ENCODE results near the gene TTYH3. TPM values are rescaled to one million over a fixed set of nuclear protein-coding genes. Genes with fewer than 3 reads are reported as not detected.

TTYH3 gene
- total and polyA plus RNA-seq, 2 of the 13 experiments (the other 11 are each of a cell fraction or from before 2014, with no cell fraction given), result 26.3 to 50.0 TPM

DNA sequence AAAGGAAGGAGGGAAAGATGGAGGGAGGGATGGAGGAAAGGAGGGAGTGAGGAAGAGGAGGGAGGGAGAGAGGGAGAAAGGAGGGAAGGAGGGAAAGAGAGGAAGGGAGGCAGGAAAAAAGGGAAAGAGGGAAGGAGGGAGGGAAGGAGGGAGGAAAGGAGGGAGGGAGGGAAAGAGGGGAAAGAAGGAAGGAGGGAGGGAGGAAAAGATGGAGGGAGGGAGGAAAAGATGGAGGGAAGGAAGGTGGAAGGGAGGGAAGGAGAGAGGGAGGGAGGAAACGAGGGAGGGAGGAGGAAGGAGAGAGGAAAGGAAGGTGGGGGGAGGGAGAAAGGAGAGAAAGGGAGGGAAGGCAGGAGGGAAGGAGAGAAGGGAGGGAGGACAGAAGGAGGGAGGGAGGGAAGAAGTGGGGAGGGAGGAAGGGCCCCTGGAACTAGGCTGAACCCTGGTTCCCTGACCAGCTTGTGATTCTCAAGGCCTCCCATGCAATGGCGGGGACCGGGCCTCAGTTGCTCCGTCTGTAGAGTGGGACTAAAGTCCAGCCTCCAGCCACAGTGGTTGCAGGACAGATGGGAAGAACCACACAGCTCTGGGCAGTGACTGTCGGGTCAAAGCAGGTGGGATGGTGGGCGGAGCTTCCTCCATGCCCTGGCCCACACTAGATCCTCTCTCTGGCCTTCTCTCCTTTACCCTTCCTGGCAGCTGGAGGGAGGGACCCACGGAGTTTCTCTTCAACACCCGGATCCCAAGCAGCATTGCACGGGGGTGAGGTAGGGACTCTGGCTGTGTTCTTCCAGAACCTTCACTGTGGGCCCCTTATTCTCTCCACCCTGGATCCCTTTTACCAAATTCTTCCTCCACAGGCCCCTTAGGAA lies 4.3 kb upstream of the TTYH3 start (continued):
- no peak for TF ChIP-seq CREB1 (IDR thresholded peaks at IDR 0.05)
- TF ChIP-seq CREB1 (CRISPR knock-in tag; IDR thresholded peaks at IDR 0.05), result no peak
- no peak for TF ChIP-seq NR1H2 (CRISPR knock-in tag; IDR thresholded peaks at IDR 0.05; ENCODE audit: borderline replicate concordance, low read depth)
- TF ChIP-seq SMYD3 (CRISPR knock-in tag; IDR thresholded peaks at IDR 0.05), result no peak
- no peak for TF ChIP-seq ZNF883 (CRISPR knock-in tag; IDR thresholded peaks at IDR 0.05; ENCODE audit: not compliant biosample characterization)
- TF ChIP-seq FOXP1 (IDR thresholded peaks at IDR 0.05), result no peak
- TF ChIP-seq FOXP1 (CRISPR knock-in tag; IDR thresholded peaks at IDR 0.05), result no peak
- TF ChIP-seq ZBTB3 (CRISPR knock-in tag; IDR thresholded peaks at IDR 0.05; ENCODE audit: borderline replicate concordance, low read depth), result no peak
- peak; percentile 21; the same call in 1 of the 2 replicates for TF ChIP-seq KDM5B (CRISPR knock-in tag; IDR thresholded peaks at IDR 0.05; ENCODE audit: borderline replicate concordance)
- TF ChIP-seq SYNCRIP (IDR thresholded peaks at IDR 0.05; ENCODE audit: insufficient read depth, low read depth, low read length), result no peak
- TF ChIP-seq ZNF264 (CRISPR knock-in tag; IDR thresholded peaks at IDR 0.05), result no peak
- TF ChIP-seq MTA1 (CRISPR knock-in tag; IDR thresholded peaks at IDR 0.05; ENCODE audit: borderline replicate concordance), result no peak
- TF ChIP-seq ZNF619 (CRISPR knock-in tag; IDR thresholded peaks at IDR 0.05), result 0 out of 2 replicates have a peak, but pooled peaks have one; percentile 27
- 0 out of 2 replicates have a peak, but pooled peaks have one; percentile 14 for TF ChIP-seq AKAP8 (CRISPR knock-in tag; IDR thresholded peaks at IDR 0.05)
- TF ChIP-seq DNMT1 (CRISPR knock-in tag; IDR thresholded peaks at IDR 0.05), result no peak
- no peak for TF ChIP-seq ZNF20 (CRISPR knock-in tag; IDR thresholded peaks at IDR 0.05)
- no peak for TF ChIP-seq ZNF776 (CRISPR knock-in tag; IDR thresholded peaks at IDR 0.05)
- no peak for TF ChIP-seq ARNT2 (CRISPR knock-in tag; IDR thresholded peaks at IDR 0.05; ENCODE audit: low read depth)
- TF ChIP-seq ZNF160 (CRISPR knock-in tag; IDR thresholded peaks at IDR 0.05), result no peak
- peak; percentile 44; the same call in 1 of the 2 replicates for TF ChIP-seq ZMYM2 (CRISPR knock-in tag; IDR thresholded peaks at IDR 0.05)
- no peak for TF ChIP-seq HNRNPUL1 (IDR thresholded peaks at IDR 0.05; ENCODE audit: low read depth, low read length)
- no peak for TF ChIP-seq XRCC5 (optimal IDR thresholded peaks at IDR 0.05; ENCODE audit: low read length)
- TF ChIP-seq, protein P1, sequence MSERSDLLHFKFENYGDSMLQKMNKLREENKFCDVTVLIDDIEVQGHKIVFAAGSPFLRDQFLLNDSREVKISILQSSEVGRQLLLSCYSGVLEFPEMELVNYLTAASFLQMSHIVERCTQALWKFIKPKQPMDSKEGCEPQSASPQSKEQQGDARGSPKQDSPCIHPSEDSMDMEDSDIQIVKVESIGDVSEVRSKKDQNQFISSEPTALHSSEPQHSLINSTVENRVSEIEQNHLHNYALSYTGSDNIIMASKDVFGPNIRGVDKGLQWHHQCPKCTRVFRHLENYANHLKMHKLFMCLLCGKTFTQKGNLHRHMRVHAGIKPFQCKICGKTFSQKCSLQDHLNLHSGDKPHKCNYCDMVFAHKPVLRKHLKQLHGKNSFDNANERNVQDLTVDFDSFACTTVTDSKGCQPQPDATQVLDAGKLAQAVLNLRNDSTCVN (CRISPR knock-in tag; IDR thresholded peaks at IDR 0.05; ENCODE audit: borderline replicate concordance), result no peak
- TF ChIP-seq ZNF3 (CRISPR knock-in tag; IDR thresholded peaks at IDR 0.05), result no peak
- TF ChIP-seq CBX1 (IDR thresholded peaks at IDR 0.05; ENCODE audit: low read depth), result peak; percentile 53
- TF ChIP-seq, protein P2, sequence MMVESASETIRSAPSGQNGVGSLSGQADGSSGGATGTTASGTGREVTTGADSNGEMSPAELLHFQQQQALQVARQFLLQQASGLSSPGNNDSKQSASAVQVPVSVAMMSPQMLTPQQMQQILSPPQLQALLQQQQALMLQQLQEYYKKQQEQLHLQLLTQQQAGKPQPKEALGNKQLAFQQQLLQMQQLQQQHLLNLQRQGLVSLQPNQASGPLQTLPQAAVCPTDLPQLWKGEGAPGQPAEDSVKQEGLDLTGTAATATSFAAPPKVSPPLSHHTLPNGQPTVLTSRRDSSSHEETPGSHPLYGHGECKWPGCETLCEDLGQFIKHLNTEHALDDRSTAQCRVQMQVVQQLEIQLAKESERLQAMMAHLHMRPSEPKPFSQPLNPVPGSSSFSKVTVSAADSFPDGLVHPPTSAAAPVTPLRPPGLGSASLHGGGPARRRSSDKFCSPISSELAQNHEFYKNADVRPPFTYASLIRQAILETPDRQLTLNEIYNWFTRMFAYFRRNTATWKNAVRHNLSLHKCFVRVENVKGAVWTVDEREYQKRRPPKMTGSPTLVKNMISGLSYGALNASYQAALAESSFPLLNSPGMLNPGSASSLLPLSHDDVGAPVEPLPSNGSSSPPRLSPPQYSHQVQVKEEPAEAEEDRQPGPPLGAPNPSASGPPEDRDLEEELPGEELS (CRISPR knock-in tag; IDR thresholded peaks at IDR 0.05), result no peak

Measured in HepG2 (cell line).